HEK293 (cell line): ENCODE results near the gene KLK11.
A peak's percentile ranks its signal among the peaks of the same experiment; 100 is the strongest.

Experiments used
- CTCF ChIA-PET: fragments of 350-600 bp; formaldehyde crosslinking; extraction: SDS; loops from one replicate; lab custom pipeline; 2021; ENCODE audit warnings: antibody characterized with exemption; lab: Yijun Ruan, JAX
- POLR2A ChIA-PET: fragments of 300-600 bp; formaldehyde crosslinking; extraction: SDS; loops from one replicate; lab custom pipeline; 2020; ENCODE audit warnings: antibody characterized with exemption, inconsistent platforms; lab: Yijun Ruan, JAX
- H3K27ac ChIP-seq: fragments of 200-500 bp; sonication (Bioruptor generic); 2 replicates; pipeline ENCODE4 v1.5.1; 2014; ENCODE audit warnings: low read depth, low read length, control low read depth, inconsistent platforms; ENCODE audit errors: extremely low read depth
- H3K36me3 ChIP-seq, 2 experiments: fragments of 200-500 bp in 1 of 2; sonication (Bioruptor generic) in 1 of 2; 1 replicate in 1 of 2; 2 replicates in 1 of 2; pipeline ENCODE4 v1.5.1; 2014 to 2017; ENCODE audit warnings: inconsistent platforms in 2 of 2, low read length in 2 of 2; ENCODE audit not compliant: control insufficient read depth in 2 of 2, insufficient read depth in 1 of 2
- H3K4me1 ChIP-seq: fragments of 200-500 bp; sonication (Bioruptor generic); 2 replicates; pipeline ENCODE4 v1.5.1; 2014; ENCODE audit warnings: mild to moderate bottlenecking, low read length, inconsistent platforms; ENCODE audit not compliant: control insufficient read depth, insufficient read depth
- H3K4me3 ChIP-seq: 2 replicates; pipeline ENCODE4 v1.5.1; 2011; ENCODE audit warnings: low read depth, mild to moderate bottlenecking, control low read depth, low read length, moderate library complexity
- H3K9me3 ChIP-seq: fragments of 200-500 bp; sonication (Bioruptor generic); 2 replicates; pipeline ENCODE4 v1.5.1; 2014; ENCODE audit warnings: low read depth, low read length, inconsistent platforms; ENCODE audit not compliant: control insufficient read depth, insufficient read depth
- MYNN ChIP-seq: fragments of 450-650 bp; formaldehyde crosslinking; IDR thresholded peaks from 2 replicates; pipeline ENCODE4 v1.5.1; 2016; ENCODE audit warnings: missing biosample characterization, missing genetic modification characterization, borderline replicate concordance
- OSR2 ChIP-seq: fragments of 450-650 bp; formaldehyde crosslinking; IDR thresholded peaks from 2 replicates; pipeline ENCODE4 v1.5.1; 2016; ENCODE audit warnings: missing biosample characterization, missing genetic modification characterization
- SCRT2 ChIP-seq: fragments of 450-650 bp; formaldehyde crosslinking; IDR thresholded peaks from 2 replicates; pipeline ENCODE4 v1.5.1; 2016; ENCODE audit warnings: missing biosample characterization, missing genetic modification characterization
- ZIC2 ChIP-seq: fragments of 450-650 bp; formaldehyde crosslinking; IDR thresholded peaks from 2 replicates; pipeline ENCODE4 v1.5.1; 2016; ENCODE audit warnings: missing biosample characterization, missing genetic modification characterization
- ZNF16 ChIP-seq: fragments of 450-650 bp; formaldehyde crosslinking; IDR thresholded peaks from 2 replicates; pipeline ENCODE4 v1.5.1; 2016; ENCODE audit warnings: low read depth, missing biosample characterization, missing genetic modification characterization
- ZNF280D ChIP-seq: fragments of 450-650 bp; formaldehyde crosslinking; IDR thresholded peaks from 2 replicates; pipeline ENCODE4 v1.5.1; 2016; ENCODE audit warnings: missing biosample characterization, missing genetic modification characterization
- ZNF423 ChIP-seq: fragments of 450-650 bp; formaldehyde crosslinking; IDR thresholded peaks from 2 replicates; pipeline ENCODE4 v1.5.1; 2016; ENCODE audit warnings: missing biosample characterization, missing genetic modification characterization
- ZNF529 ChIP-seq: fragments of 450-650 bp; formaldehyde crosslinking; IDR thresholded peaks from 2 replicates; pipeline ENCODE4 v1.5.1; 2017; ENCODE audit warnings: missing genetic modification characterization, missing biosample characterization; ENCODE audit not compliant: insufficient replicate concordance
- ZSCAN18 ChIP-seq: fragments of 450-650 bp; formaldehyde crosslinking; IDR thresholded peaks from 2 replicates; pipeline ENCODE4 v1.5.1; 2016; ENCODE audit warnings: missing biosample characterization, missing genetic modification characterization
- ZSCAN5A ChIP-seq: fragments of 450-650 bp; formaldehyde crosslinking; IDR thresholded peaks from 2 replicates; pipeline ENCODE4 v1.5.1; 2016; ENCODE audit warnings: missing biosample characterization, missing genetic modification characterization
- TF ChIP-seq, protein P1 (sequence below): fragments of 450-650 bp; formaldehyde crosslinking; conservative IDR thresholded peaks from 2 replicates; pipeline ENCODE4 v1.5.1; 2016; ENCODE audit warnings: low read depth, missing biosample characterization, missing genetic modification characterization

KLK11 gene

GRCh38 chr19:51025401-51025800 lies 1.0 kb downstream of the KLK11 start:
- ChIA-PET POLR2A (no interaction called here), CTCF (interaction anchor here (2.1 kb wide), 1 partner anchor 8 kb away, joined by 10 read pairs; no protein-coding TSS in a partner anchor)

GRCh38 chr19:51024924-51025323 lies 1.5 kb downstream of the KLK11 start:
- H3K9me3 ChIP-seq = no peaks in the 10 kb centered on the region
- CTCF ChIA-PET = interaction anchor here (0.8 to 2.1 kb wide), 2 partner anchors 8 to 70 kb away, joined by 3 to 10 read pairs; no protein-coding TSS in a partner anchor
- no peaks in the 10 kb centered on the region for H3K36me3 ChIP-seq
- no peak for TF ChIP-seq ZNF529
- TF ChIP-seq ZNF423 (tag by site-specific recombination) = no peak
- no peak for TF ChIP-seq ZSCAN5A (tag by site-specific recombination)
- no peak for TF ChIP-seq ZNF280D
- TF ChIP-seq OSR2 (tag by site-specific recombination) = 0 out of 2 replicates have a peak, but pooled peaks have one; percentile 19
- no peaks in the 10 kb centered on the region for H3K4me1 ChIP-seq
- H3K27ac ChIP-seq = no peak overlapping the region
- POLR2A ChIA-PET = no interaction called here
- no peak overlapping the region for H3K4me3 ChIP-seq

More at GRCh38 chr19:51025401-51025800, 1.0 kb downstream of the KLK11 start:
- Histone ChIP-seq H3K36me3 (no peaks in the 10 kb centered on the region), H3K27ac (no peak overlapping the region), H3K4me1 (no peaks in the 10 kb centered on the region), H3K4me3 (no peak overlapping the region), H3K9me3 (no peaks in the 10 kb centered on the region)
- TF ChIP-seq MYNN (tag by site-specific recombination) (no peak), SCRT2 (tag by site-specific recombination) (0 out of 2 replicates have a peak, but pooled peaks have one; percentile 11)
- TF ChIP-seq, protein P1, sequence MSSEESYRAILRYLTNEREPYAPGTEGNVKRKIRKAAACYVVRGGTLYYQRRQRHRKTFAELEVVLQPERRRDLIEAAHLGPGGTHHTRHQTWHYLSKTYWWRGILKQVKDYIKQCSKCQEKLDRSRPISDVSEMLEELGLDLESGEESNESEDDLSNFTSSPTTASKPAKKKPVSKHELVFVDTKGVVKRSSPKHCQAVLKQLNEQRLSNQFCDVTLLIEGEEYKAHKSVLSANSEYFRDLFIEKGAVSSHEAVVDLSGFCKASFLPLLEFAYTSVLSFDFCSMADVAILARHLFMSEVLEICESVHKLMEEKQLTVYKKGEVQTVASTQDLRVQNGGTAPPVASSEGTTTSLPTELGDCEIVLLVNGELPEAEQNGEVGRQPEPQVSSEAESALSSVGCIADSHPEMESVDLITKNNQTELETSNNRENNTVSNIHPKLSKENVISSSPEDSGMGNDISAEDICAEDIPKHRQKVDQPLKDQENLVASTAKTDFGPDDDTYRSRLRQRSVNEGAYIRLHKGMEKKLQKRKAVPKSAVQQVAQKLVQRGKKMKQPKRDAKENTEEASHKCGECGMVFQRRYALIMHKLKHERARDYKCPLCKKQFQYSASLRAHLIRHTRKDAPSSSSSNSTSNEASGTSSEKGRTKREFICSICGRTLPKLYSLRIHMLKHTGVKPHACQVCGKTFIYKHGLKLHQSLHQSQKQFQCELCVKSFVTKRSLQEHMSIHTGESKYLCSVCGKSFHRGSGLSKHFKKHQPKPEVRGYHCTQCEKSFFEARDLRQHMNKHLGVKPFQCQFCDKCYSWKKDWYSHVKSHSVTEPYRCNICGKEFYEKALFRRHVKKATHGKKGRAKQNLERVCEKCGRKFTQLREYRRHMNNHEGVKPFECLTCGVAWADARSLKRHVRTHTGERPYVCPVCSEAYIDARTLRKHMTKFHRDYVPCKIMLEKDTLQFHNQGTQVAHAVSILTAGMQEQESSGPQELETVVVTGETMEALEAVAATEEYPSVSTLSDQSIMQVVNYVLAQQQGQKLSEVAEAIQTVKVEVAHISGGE (tag by site-specific recombination) = no peak

DNA sequence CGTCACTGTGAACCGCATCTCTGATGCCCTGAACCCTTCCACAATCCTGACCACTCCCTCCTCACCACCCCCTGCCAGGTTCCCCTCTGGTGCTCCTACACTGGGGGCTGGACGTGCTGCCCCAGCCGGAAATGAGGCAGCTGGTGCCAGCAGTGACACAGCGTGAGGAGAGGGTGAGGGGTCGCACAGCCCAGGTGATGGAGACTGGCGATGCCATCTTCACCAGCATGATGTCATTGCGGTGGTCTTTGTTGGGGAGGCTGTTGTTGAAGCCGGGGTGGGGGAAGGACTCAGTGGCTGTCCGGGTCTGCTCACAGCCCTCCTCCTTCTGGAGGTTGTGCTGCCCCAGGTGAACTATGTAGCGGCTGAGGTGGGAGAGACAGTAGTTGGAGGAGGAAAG lies 2.5 kb downstream of the KLK11 start:
- TF ChIP-seq ZIC2 = peak; percentile 31; the same call in 1 of the 2 replicates
- no peak for TF ChIP-seq ZSCAN18
- TF ChIP-seq ZSCAN5A (tag by site-specific recombination) = no peak
- no peak for TF ChIP-seq ZNF16 (tag by site-specific recombination)
- no peak overlapping the region for H3K27ac ChIP-seq
- ChIA-PET CTCF (interaction anchor here (8.5 kb wide), 1 partner anchor 71 kb away, joined by 177 read pairs; no protein-coding TSS in a partner anchor), POLR2A (no interaction called here)
- H3K4me3 ChIP-seq = no peak overlapping the region
- no peaks in the 10 kb centered on the region for H3K9me3 ChIP-seq
- H3K36me3 ChIP-seq = no peaks in the 10 kb centered on the region
- H3K4me1 ChIP-seq = no peaks in the 10 kb centered on the region; the same call in 1 of the 2 replicates
